ENCODE measurements around the gene IRF2BPL.

The IRF2BPL gene

GRCh38 chr14:77040741-77041653, 12.5 kb upstream of the IRF2BPL start:
- Histone ChIP-seq H3K4me3 (ENCODE audit: low read length in 2 of 2) (peak overlapping the region; percentile 24 to 69), H3K9me3 (ENCODE audit: control insufficient read depth in 2 of 2, low read length in 2 of 2) (no peaks in the 10 kb centered on the region), H3K4me1 (ENCODE audit: control insufficient read depth, insufficient read depth, low read length) (peaks cover 85% of the 10 kb centered on the region), H3K9ac (ENCODE audit: low read length in 2 of 2) (peak overlapping the region; percentile 54 to 71), H3K27me3 (ENCODE audit: control insufficient read depth in 1 of 2, insufficient read depth in 2 of 2, low read length in 2 of 2) (no peaks in the 10 kb centered on the region), H3K36me3 (ENCODE audit: control insufficient read depth in 2 of 2, insufficient read depth in 2 of 2, low read length in 2 of 2) (no peaks in the 10 kb centered on the region), H3K27ac (ENCODE audit: low read length) (peak overlapping the region; percentile 95)

GRCh38 chr14:77040059-77040740, 11.7 kb upstream of the IRF2BPL start:
- peaks cover 80% of the 10 kb centered on the region for H3K4me1 ChIP-seq (ENCODE audit: control insufficient read depth, insufficient read depth, low read length)
- H3K4me3 ChIP-seq (ENCODE audit: low read length in 2 of 2), result peak overlapping the region; percentile 37 to 69
- H3K9me3 ChIP-seq (ENCODE audit: control insufficient read depth in 2 of 2, low read length in 2 of 2), result no peaks in the 10 kb centered on the region
- H3K36me3 ChIP-seq (ENCODE audit: control insufficient read depth in 2 of 2, insufficient read depth in 2 of 2, low read length in 2 of 2), result no peaks in the 10 kb centered on the region
- no peaks in the 10 kb centered on the region for H3K27me3 ChIP-seq (ENCODE audit: control insufficient read depth in 1 of 2, insufficient read depth in 2 of 2, low read length in 2 of 2)
- peak overlapping the region; percentile 60 to 72 for H3K9ac ChIP-seq (ENCODE audit: low read length in 2 of 2)
- H3K27ac ChIP-seq (ENCODE audit: low read length), result peak overlapping the region; percentile 95

GRCh38 chr14:77039285-77040058, 11.0 kb upstream of the IRF2BPL start:
- Histone ChIP-seq H3K4me3 (ENCODE audit: low read length in 2 of 2) (peak overlapping the region; percentile 37 to 66), H3K27ac (ENCODE audit: low read length) (peak overlapping the region; percentile 95), H3K9me3 (ENCODE audit: control insufficient read depth in 2 of 2, low read length in 2 of 2) (no peaks in the 10 kb centered on the region), H3K36me3 (ENCODE audit: control insufficient read depth in 2 of 2, insufficient read depth in 2 of 2, low read length in 2 of 2) (no peaks in the 10 kb centered on the region), H3K4me1 (ENCODE audit: control insufficient read depth, insufficient read depth, low read length) (peaks cover 73% of the 10 kb centered on the region), H3K27me3 (ENCODE audit: control insufficient read depth in 1 of 2, insufficient read depth in 2 of 2, low read length in 2 of 2) (no peaks in the 10 kb centered on the region), H3K9ac (ENCODE audit: low read length in 2 of 2) (peak overlapping the region; percentile 60 to 72)

GRCh38 chr14:77037938-77038568, 9.5 kb upstream of the IRF2BPL start:
- Histone ChIP-seq H3K4me1 (ENCODE audit: control insufficient read depth, insufficient read depth, low read length) (peaks cover 69% of the 10 kb centered on the region), H3K9ac (ENCODE audit: low read length in 2 of 2) (peak overlapping the region in 1 of 2 donors; percentile 30), H3K4me3 (ENCODE audit: low read length in 2 of 2) (no peak overlapping the region), H3K27me3 (ENCODE audit: control insufficient read depth in 1 of 2, insufficient read depth in 2 of 2, low read length in 2 of 2) (no peaks in the 10 kb centered on the region), H3K36me3 (ENCODE audit: control insufficient read depth in 2 of 2, insufficient read depth in 2 of 2, low read length in 2 of 2) (no peaks in the 10 kb centered on the region), H3K27ac (ENCODE audit: low read length) (peak overlapping the region; percentile 95), H3K9me3 (ENCODE audit: control insufficient read depth in 2 of 2, low read length in 2 of 2) (no peaks in the 10 kb centered on the region)

GRCh38 chr14:77037215-77037937, 8.9 kb upstream of the IRF2BPL start:
- peak overlapping the region in 1 of 2 donors; percentile 30 for H3K9ac ChIP-seq (ENCODE audit: low read length in 2 of 2)
- no peaks in the 10 kb centered on the region for H3K36me3 ChIP-seq (ENCODE audit: control insufficient read depth in 2 of 2, insufficient read depth in 2 of 2, low read length in 2 of 2)
- peak overlapping the region; percentile 95 for H3K27ac ChIP-seq (ENCODE audit: low read length)
- H3K4me3 ChIP-seq (ENCODE audit: low read length in 2 of 2), result no peak overlapping the region
- H3K27me3 ChIP-seq (ENCODE audit: control insufficient read depth in 1 of 2, insufficient read depth in 2 of 2, low read length in 2 of 2), result no peaks in the 10 kb centered on the region
- peaks cover 69% of the 10 kb centered on the region for H3K4me1 ChIP-seq (ENCODE audit: control insufficient read depth, insufficient read depth, low read length)
- no peaks in the 10 kb centered on the region for H3K9me3 ChIP-seq (ENCODE audit: control insufficient read depth in 2 of 2, low read length in 2 of 2)

- H3K27ac ChIP-seq (ENCODE audit: low read length), result peak overlapping the region; percentile 95
- no peaks in the 10 kb centered on the region for H3K9me3 ChIP-seq (ENCODE audit: control insufficient read depth in 2 of 2, low read length in 2 of 2)
- no peak overlapping the region for H3K9ac ChIP-seq (ENCODE audit: low read length in 2 of 2)
- H3K27me3 ChIP-seq (ENCODE audit: control insufficient read depth in 1 of 2, insufficient read depth in 2 of 2, low read length in 2 of 2), result no peaks in the 10 kb centered on the region
- no peak overlapping the region for H3K4me3 ChIP-seq (ENCODE audit: low read length in 2 of 2)
- H3K4me1 ChIP-seq (ENCODE audit: control insufficient read depth, insufficient read depth, low read length), result peaks cover 69% of the 10 kb centered on the region
- H3K36me3 ChIP-seq (ENCODE audit: control insufficient read depth in 2 of 2, insufficient read depth in 2 of 2, low read length in 2 of 2), result no peaks in the 10 kb centered on the region
These were observed 8.1 kb upstream of the IRF2BPL start for GRCh38 chr14:77036484-77037214.

- H3K4me1 ChIP-seq (ENCODE audit: control insufficient read depth, insufficient read depth, low read length), result peaks cover 65% of the 10 kb centered on the region
- H3K27ac ChIP-seq (ENCODE audit: low read length), result no peak overlapping the region
These were observed 6.8 kb upstream of the IRF2BPL start for GRCh38 chr14:77035267-77035666.

GRCh38 chr14:77033622-77034589, 5.4 kb upstream of the IRF2BPL start:
- H3K4me3 ChIP-seq (ENCODE audit: low read length in 2 of 2), result peak overlapping the region; percentile 72 to 78
- peak overlapping the region; percentile 96 to 99 for H3K9ac ChIP-seq (ENCODE audit: low read length in 2 of 2)
- H3K36me3 ChIP-seq (ENCODE audit: control insufficient read depth in 2 of 2, insufficient read depth in 2 of 2, low read length in 2 of 2), result no peaks in the 10 kb centered on the region
- H3K27me3 ChIP-seq (ENCODE audit: control insufficient read depth in 1 of 2, insufficient read depth in 2 of 2, low read length in 2 of 2), result no peaks in the 10 kb centered on the region
- H3K4me1 ChIP-seq (ENCODE audit: control insufficient read depth, insufficient read depth, low read length), result peaks cover 64% of the 10 kb centered on the region
- peak overlapping the region; percentile 100 for H3K27ac ChIP-seq (ENCODE audit: low read length)
- no peaks in the 10 kb centered on the region for H3K9me3 ChIP-seq (ENCODE audit: control insufficient read depth in 2 of 2, low read length in 2 of 2)

More at GRCh38 chr14:77035267-77035666, 6.8 kb upstream of the IRF2BPL start:
- H3K27me3 ChIP-seq (ENCODE audit: control insufficient read depth in 1 of 2, insufficient read depth in 2 of 2, low read length in 2 of 2), result no peaks in the 10 kb centered on the region
- H3K9ac ChIP-seq (ENCODE audit: low read length in 2 of 2), result no peak overlapping the region
- H3K9me3 ChIP-seq (ENCODE audit: control insufficient read depth in 2 of 2, low read length in 2 of 2), result no peaks in the 10 kb centered on the region
- H3K36me3 ChIP-seq (ENCODE audit: control insufficient read depth in 2 of 2, insufficient read depth in 2 of 2, low read length in 2 of 2), result no peaks in the 10 kb centered on the region
- H3K4me3 ChIP-seq (ENCODE audit: low read length in 2 of 2), result no peak overlapping the region

All from stomach smooth muscle (tissue), 2 donors.